Activated CD4-positive, alpha-beta T cell treated with anti-CD3 and anti-CD28 coated beads for 48 hours (primary cell): ENCODE measurements around the gene SLX4IP.

Experiments
- DNase-seq: peaks from one replicate; pipeline ENCODE4 v3.0.0-alpha.2; 2020

SLX4IP gene

DNA sequence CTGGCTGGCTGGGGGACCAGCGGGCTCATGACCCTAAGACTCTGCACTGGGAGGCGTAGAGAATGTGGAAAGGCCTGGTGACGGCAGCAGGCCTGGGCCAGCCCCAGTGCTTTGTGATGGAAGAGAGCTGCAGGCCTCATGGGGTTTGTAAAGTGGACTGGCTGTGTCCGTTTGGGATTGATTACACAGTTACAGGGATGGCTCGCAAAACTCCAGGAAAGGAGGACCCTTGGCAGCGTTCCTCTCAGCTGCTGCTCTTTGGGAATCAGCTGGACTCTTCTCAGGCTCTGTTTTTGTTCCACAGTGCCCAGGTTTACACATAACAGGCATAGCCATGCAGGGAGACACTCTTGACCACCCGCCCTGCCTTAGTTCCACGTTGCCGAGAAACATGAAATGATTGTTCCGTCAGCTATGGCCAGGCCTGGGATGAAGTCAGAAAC is 89.0 kb downstream of the SLX4IP start:
- no peak for DNase-seq

DNA sequence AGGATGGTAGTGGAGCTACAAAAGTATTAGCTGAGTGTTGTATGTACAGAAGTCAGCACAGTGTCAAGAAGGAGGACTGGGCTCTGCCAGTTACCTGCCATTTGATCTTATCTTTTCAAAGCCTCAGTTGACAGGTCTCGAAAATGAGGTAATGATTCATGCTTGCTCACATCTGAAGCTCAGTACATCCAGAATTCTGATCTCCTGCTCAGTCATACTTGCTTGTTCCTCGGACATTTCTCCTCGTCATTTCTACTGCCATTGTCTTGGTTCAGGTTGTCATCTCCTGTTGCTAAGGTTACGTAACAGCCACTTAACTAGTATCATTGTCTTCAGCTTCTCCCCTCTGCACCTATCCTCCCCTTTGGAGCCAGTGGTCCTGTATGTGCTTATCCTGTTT is 89.5 kb downstream of the SLX4IP start:
- DNase-seq = no peak

GRCh38 chr20:10527781-10528180 is 92.7 kb downstream of the SLX4IP start:
- DNase-seq = no peak

GRCh38 chr20:10530883-10531282 is 95.8 kb downstream of the SLX4IP start:
- no peak for DNase-seq

DNA sequence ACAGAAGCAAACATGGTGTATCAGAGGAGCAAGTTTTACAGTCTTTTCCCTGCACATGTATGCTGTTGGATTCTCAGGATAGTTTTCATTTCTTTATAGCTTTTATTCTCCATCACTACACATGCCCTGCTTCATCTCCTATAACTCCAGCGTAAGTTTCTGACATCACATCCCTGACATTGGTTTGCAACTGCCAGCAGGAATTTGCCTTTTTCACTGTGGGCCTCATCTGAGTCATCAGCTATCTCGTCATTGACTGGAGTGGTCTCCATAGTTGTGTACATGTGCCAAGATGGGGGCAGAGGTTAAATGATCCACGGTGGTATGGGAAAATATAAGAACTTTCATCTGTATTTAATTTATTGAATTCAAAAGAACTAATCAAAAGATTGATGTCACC is 96.7 kb downstream of the SLX4IP start:
- DNase-seq = no peak

GRCh38 chr20:10532361-10532760 is 97.3 kb downstream of the SLX4IP start:
- DNase-seq = no peak

GRCh38 chr20:10536531-10536930 is 101.4 kb downstream of the SLX4IP start:
- peak; percentile 35 for DNase-seq

GRCh38 chr20:10537850-10538480 is 102.9 kb downstream of the SLX4IP start:
- DNase-seq = no peak

DNA sequence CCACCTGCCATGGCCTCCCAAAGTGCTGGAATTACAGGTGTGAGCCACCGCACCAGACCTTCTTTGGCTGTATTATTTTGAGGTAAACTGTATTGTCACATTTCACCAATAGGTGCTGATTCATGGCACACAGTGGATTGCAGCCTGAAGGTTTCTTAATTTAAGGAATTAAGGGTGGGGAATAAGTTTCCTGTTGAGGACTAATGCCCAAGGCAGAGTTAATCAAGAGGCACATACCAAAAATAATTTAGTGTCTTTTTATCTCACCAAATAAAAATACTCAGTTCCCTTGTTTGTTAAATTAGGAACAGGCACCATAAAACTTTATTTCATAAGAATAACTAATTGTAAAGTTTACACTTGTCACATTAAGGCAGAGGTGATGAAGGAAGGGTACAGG is 103.7 kb downstream of the SLX4IP start:
- DNase-seq = no peak

DNA sequence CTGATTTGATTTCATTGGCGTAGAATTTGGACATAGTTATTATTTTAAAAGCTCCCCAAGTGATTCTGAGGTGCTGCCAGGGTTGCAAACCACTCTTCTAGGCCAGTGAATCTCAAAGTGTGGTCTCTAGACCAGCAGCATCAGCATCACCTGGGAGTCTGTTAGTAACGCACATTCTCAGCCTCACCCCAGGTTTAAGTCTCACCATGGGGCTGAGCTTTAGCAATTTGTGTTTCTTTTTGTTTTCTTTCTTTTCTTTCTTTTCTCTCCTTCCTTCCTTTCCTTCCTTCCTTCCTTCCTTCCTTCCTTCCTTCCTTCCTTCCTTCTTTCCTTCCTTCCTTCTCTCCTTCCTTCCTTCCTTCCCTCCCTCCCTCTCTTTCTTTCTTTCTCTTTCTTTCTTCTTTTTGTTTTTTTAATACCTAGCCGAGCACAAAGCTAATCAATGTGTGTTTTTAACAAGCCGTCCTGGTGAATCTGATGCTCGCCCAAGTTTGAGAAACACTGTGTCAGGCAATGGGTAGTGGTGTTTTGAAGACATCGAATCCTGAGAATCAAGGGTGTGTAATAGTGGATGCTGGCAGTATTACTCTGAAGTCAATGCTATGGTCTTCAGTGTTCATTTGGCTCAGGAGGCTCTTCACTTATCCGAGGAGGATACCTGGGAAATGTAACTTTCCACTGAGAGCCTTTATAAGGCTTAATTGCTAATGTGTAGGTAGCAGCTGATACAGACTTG is 104.9 kb downstream of the SLX4IP start:
- no peak for DNase-seq

- DNase-seq = no peak
These were observed 105.8 kb downstream of the SLX4IP start for GRCh38 chr20:10540636-10541493.

GRCh38 chr20:10541668-10542411 is 106.7 kb downstream of the SLX4IP start:
- no peak for DNase-seq

DNA sequence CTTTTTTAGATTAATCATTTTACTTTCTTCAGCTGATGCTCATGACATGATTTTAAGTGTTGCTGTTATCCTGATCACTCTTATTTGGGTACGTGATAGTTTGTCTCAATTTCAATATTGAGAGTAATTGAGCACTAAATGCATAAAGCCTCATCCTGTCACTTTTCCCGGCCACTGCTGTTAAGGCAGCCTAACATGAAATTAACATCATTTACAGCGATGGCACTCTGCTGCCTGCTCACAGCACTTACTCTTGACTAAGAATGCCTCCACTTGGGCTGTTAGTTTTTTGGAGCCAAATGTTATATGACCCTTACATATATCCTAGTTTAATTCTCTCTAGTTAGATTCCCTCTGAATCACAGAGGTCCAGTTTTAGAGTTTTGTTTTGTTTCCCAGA is 107.3 kb downstream of the SLX4IP start:
- DNase-seq = no peak

DNA sequence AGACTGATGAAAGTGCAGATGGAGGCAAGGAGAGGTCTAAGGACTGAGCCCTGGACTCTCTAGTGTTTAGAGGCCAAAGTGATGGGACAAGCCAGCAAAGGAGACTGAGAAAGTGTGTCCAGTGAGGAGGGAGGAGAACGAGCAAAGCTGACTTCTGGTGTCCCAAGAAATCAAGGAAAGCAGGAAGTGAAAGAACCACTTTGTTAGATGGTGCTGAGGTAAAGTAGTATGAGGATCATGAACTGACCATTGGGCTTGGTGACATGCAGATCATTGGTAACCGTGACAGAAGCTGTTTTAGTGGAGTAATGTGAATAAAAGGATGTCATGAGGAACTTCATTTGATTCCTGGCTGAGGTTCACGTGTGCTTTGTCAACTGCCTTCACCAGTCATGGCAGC is 108.4 kb downstream of the SLX4IP start:
- no peak for DNase-seq

DNA sequence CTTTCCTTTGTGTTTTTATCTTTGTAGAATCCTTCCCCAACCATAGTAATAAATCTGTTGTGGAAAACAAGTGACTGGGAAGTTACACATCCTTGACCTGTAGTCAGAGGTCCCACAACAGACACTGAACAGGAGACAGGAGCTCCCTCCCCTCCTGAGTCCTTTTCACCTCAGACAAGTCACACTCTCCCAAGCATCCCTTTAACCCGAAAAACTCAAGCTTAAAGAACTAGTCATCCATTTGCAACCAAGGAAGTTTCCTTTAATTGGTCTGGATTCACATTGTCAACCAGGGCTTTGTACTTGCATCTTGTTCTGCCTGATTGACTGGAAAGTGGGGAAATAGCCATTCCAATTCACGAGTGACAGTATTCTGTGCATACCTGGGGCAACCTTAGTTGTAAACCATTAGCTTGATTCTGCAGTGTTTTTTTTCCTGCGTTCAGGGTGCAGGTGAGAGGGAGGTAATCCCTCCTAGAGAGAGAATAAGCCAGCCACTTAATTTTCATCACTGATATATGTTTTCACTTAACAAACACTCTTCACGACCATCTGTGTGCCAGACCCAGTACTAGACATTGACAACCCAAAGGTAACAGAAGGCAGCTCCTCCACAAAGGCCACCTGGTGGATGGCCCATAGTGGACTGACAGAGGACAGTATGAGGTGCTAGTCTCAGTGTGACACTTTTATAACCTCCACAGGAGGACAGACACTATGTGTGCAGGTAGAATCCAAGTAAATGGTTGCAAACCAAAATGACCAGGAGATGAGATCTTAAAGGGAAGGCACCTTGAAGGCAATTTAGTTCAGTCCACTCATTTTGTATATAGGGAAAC is 112.4 kb downstream of the SLX4IP start:
- DNase-seq = no peak

GRCh38 chr20:10549511-10549910 is 114.4 kb downstream of the SLX4IP start:
- no peak for DNase-seq

DNA sequence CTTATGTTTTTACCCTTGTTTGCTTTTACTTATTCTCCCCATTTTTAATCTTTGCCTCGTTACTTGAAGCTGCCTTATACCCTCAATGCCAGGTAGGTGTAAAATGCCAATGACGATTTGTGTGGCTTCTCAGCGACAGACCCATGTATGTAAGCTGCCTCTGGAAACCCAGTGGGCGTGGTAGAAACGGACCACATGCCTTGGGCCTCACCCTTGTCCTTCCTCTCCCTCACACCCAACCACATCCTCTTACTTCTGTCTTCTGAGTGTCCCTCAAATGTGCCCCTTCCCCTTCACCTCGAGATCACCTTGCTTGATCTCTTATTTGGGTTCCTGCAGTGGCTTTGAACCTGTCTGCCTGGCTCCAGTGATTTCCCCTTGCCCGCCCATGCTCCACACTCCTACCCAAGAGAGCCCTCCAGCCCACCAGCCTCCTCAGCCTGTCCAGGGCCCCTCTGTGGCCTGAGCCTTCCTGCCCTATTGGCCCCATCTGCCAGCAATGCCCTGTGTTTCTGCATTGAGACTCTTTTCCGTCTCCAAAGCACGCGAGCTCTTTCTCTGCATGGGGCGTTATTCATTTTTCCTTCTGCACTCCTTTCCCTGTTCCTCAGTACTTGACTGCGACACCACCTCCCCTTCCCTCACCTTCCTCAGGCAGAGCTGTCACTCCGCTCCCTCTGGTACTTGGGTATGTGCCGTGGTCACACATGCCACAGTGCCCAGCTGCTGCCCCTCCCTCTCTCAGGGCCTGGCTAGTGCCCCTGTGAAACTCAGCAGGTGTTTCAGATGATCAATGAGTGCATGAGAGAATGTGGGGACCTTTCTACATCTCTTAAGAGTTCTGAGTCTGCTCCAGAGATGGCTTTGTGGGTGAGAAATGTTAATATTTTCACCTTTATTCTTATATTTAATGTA is 115.4 kb downstream of the SLX4IP start:
- DNase-seq = no peak

DNA sequence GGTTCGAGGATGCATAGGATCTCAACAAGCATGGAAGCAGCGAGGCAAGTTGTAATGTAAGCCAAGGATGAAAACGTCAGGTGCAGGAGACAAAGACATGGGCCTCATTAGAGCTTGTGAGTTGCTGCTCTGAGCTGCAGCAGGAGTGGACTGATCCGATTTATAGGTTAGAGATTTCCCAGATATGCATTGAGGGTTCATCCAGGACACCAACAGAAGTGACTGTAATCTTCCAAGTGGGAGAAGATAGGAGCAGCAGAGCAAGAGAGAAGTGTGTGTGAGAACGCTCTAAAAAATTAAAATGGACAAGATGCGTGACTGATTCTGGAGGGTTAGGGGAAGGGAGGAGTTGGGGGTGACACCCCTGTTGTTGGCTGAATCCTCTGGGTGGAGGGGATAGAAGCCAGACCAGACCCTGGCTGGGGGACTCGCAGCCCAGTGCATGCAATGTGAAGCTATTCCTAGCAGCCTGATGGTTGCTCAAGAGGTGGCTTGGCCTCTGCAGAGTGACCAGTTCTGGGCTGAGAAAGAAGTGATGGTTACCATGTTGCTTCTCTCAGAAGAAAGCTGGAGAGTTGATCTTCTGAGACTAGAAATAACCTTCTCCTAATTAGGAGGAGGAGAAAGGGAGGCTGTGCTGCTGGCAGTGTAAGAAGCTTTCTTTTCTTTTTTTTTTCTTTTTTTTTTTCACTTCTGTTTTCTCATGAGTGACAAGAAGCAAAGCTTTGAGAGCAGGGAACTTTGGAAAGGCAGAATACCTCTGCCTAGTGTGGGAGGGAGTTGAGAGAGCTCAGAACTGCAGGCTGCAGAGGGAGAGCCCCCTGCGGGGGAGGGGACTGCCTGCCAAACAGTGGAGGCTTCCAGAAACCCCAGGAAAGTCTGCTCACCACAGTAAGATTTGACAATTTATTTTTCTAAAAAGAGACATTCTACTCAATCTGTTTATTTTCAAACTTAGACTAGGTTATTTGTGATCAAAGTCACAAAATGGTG is 116.9 kb downstream of the SLX4IP start:
- peak; percentile 39 for DNase-seq

DNA sequence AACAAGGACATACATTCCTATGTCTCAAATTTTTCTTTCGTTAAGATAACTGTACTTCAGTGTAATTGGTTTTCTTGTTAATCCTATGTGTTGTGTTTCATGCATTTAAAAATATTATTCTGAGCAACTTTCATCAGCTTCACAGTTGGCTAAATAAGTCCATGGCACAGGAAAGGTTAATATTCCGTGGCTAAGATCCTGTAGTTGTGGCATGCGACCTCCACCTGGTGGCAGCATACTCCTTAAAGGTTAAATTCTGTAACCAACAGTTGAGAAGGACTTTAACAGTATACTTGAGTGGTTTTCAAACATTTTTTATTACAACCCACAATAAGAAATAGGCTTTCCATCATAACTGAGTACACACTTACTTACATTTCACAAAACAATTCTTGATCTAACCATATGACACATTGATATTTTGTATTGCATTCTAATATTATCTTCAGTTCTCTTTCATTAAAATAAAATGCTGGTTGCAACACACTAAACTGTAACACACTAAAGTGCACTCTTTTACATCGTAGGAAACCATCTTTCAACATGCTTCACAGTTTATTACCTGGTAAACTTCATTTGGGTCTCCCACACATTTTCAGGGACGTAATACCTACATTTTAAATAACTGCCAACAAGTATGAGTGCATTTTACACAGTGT is 118.3 kb downstream of the SLX4IP start:
- peak; percentile 65 for DNase-seq
